ENCODE results near the gene WDR5.

Gene WDR5

DNA sequence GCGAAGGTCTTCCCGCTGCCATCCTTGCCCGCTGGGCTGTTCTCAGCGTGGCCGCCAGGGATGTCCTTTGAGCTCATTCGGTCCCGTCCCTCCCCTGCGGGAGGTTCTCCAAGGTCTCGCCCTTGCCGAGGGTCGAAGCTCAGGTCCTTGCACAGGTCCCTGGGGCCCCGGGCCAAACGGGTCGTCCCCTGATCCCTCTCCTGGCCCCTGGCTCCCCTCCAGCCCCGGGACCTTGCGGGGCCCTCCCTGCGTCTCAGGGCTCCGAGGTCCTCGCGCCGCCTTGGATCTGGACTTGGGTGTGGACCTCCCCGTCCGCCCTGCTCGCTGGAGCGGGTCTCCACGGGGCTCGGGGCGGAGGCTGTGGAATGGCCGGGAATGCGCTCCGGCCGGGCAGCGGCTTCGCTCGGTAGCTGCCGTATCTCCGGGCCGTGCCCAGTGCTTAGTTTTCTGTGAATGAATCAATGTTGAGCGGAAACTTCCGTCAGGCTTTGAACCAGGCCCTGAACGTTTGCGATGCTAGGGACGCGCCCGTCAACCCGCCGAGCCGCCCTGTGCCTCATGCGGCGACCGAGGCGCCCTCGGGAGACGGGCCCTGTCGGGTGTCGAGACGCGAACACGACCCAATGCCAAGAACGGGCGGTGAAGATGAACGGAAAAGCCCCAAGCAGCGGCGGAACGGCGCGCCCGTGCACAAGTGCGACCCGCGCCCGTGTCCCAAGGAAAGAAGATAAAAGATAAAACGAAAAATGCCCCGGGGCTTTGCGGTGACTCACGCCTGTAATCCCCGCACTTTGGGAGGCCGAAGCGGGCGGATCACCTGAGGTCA is 27.7 kb downstream of the WDR5 start:
- no peaks in the 10 kb centered on the region; the same call in 1 of the 2 replicates for H3K4me1 ChIP-seq (ENCODE audit: control insufficient read depth, insufficient read depth, low read length)
- CTCF ChIA-PET, result interaction anchor here (0.6 to 1.3 kb wide), 5 partner anchors 8 to 526 kb away, joined by 3 to 5 read pairs (median 3); no protein-coding TSS in a partner anchor
- H3K36me3 ChIP-seq (ENCODE audit: control insufficient read depth in 2 of 2, insufficient read depth in 1 of 2, low read length in 2 of 2), result peaks cover 0 to 20% of the 10 kb centered on the region in 2 experiments; a peak in 2 of 3 replicates
- peak overlapping the region; percentile 26 for H3K4me3 ChIP-seq (ENCODE audit: low read depth, low read length)
- TF ChIP-seq ZNF202 (tag by site-specific recombination; IDR thresholded peaks at IDR 0.05; ENCODE audit: borderline replicate concordance), result peak; percentile 63; the same call in 1 of the 2 replicates
- no peak for TF ChIP-seq ZNF155 (tag by site-specific recombination; IDR thresholded peaks at IDR 0.05)
- TF ChIP-seq ZNF324 (tag by site-specific recombination; IDR thresholded peaks at IDR 0.05), result no peak
- no peak for TF ChIP-seq ZNF549 (tag by site-specific recombination; IDR thresholded peaks at IDR 0.05)
- TF ChIP-seq, protein P1, sequence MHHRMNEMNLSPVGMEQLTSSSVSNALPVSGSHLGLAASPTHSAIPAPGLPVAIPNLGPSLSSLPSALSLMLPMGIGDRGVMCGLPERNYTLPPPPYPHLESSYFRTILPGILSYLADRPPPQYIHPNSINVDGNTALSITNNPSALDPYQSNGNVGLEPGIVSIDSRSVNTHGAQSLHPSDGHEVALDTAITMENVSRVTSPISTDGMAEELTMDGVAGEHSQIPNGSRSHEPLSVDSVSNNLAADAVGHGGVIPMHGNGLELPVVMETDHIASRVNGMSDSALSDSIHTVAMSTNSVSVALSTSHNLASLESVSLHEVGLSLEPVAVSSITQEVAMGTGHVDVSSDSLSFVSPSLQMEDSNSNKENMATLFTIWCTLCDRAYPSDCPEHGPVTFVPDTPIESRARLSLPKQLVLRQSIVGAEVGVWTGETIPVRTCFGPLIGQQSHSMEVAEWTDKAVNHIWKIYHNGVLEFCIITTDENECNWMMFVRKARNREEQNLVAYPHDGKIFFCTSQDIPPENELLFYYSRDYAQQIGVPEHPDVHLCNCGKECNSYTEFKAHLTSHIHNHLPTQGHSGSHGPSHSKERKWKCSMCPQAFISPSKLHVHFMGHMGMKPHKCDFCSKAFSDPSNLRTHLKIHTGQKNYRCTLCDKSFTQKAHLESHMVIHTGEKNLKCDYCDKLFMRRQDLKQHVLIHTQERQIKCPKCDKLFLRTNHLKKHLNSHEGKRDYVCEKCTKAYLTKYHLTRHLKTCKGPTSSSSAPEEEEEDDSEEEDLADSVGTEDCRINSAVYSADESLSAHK (tag by site-specific recombination; IDR thresholded peaks at IDR 0.05), result no peak
- POLR2A ChIA-PET, result interaction anchor here (0.7 to 2.2 kb wide), 5 partner anchors 12 to 604 kb away, joined by 3 to 21 read pairs (median 6); partner anchors contain the start of gene WDR5
- no peaks in the 10 kb centered on the region for H3K9me3 ChIP-seq (ENCODE audit: control insufficient read depth, insufficient read depth, low read depth, low read length)
- no peak overlapping the region for H3K27ac ChIP-seq (ENCODE audit: extremely low read depth, low read depth, low read length)

- no peak overlapping the region for H3K27ac ChIP-seq (ENCODE audit: extremely low read depth, low read depth, low read length)
- no peaks in the 10 kb centered on the region; the same call in 1 of the 2 replicates for H3K4me1 ChIP-seq (ENCODE audit: control insufficient read depth, insufficient read depth, low read length)
- ChIA-PET POLR2A (interaction anchor here (0.9 to 2.2 kb wide), 5 partner anchors 11 to 270 kb away, joined by 6 to 21 read pairs (median 6); partner anchors contain the start of gene WDR5), CTCF (interaction anchor here (0.6 to 1.8 kb wide), 4 partner anchors 9 to 735 kb away, joined by 3 to 7 read pairs (median 4); no protein-coding TSS in a partner anchor)
- H3K4me3 ChIP-seq (ENCODE audit: low read depth, low read length), result no peak overlapping the region
- H3K36me3 ChIP-seq (ENCODE audit: control insufficient read depth in 2 of 2, insufficient read depth in 1 of 2, low read length in 2 of 2), result peaks cover 0 to 9% of the 10 kb centered on the region in 2 experiments; a peak in 2 of 3 replicates
- TF ChIP-seq ZNF292 (tag by site-specific recombination; IDR thresholded peaks at IDR 0.05; ENCODE audit: borderline replicate concordance, low read depth), result no peak
- TF ChIP-seq, protein P2, sequence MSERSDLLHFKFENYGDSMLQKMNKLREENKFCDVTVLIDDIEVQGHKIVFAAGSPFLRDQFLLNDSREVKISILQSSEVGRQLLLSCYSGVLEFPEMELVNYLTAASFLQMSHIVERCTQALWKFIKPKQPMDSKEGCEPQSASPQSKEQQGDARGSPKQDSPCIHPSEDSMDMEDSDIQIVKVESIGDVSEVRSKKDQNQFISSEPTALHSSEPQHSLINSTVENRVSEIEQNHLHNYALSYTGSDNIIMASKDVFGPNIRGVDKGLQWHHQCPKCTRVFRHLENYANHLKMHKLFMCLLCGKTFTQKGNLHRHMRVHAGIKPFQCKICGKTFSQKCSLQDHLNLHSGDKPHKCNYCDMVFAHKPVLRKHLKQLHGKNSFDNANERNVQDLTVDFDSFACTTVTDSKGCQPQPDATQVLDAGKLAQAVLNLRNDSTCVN (tag by site-specific recombination; optimal IDR thresholded peaks at IDR 0.05), result peak; percentile 97
- TF ChIP-seq, protein P3, sequence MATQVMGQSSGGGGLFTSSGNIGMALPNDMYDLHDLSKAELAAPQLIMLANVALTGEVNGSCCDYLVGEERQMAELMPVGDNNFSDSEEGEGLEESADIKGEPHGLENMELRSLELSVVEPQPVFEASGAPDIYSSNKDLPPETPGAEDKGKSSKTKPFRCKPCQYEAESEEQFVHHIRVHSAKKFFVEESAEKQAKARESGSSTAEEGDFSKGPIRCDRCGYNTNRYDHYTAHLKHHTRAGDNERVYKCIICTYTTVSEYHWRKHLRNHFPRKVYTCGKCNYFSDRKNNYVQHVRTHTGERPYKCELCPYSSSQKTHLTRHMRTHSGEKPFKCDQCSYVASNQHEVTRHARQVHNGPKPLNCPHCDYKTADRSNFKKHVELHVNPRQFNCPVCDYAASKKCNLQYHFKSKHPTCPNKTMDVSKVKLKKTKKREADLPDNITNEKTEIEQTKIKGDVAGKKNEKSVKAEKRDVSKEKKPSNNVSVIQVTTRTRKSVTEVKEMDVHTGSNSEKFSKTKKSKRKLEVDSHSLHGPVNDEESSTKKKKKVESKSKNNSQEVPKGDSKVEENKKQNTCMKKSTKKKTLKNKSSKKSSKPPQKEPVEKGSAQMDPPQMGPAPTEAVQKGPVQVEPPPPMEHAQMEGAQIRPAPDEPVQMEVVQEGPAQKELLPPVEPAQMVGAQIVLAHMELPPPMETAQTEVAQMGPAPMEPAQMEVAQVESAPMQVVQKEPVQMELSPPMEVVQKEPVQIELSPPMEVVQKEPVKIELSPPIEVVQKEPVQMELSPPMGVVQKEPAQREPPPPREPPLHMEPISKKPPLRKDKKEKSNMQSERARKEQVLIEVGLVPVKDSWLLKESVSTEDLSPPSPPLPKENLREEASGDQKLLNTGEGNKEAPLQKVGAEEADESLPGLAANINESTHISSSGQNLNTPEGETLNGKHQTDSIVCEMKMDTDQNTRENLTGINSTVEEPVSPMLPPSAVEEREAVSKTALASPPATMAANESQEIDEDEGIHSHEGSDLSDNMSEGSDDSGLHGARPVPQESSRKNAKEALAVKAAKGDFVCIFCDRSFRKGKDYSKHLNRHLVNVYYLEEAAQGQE (tag by site-specific recombination; IDR thresholded peaks at IDR 0.05), result no peak
- H3K9me3 ChIP-seq (ENCODE audit: control insufficient read depth, insufficient read depth, low read depth, low read length), result no peaks in the 10 kb centered on the region
Observed at GRCh38 chr9:134164879-134165278, 29.0 kb downstream of the WDR5 start.
